Heart left ventricle (tissue), 13 donors: Measurements from ENCODE around the gene HOXA2.

Experiments used
- CTCF ChIP-seq, 12 donors: fragments of 200-600 bp; sonication (generic) in 4 of 12; IDR thresholded peaks; one replicate each; pipeline versions ENCODE4 v1.5.0 to v1.8.0; 2018 to 2022; ENCODE audit warnings: antibody characterized with exemption in 12 of 12, mild to moderate bottlenecking in 5 of 12
- POLR2A ChIP-seq, 2 donors: fragments of 450-650 bp; IDR thresholded peaks; one replicate each; pipeline ENCODE4 v1.6.1; 2017; ENCODE audit warnings: antibody characterized with exemption in 2 of 2, mild to moderate bottlenecking in 2 of 2, moderate library complexity in 2 of 2
- donor health status: ischemic (EF 13 %, LVEDD 7.1; RV severe dilation, severe dysfunction).
- donor health status: DM: no; HTN: yes; CAD: no.
- donor health status: DM: no; HTN: no; CAD: no.
- donor health status: ischemic (EF 25% LVEDD 6.9; RV normal size, moderate dysfunction).
- donor health status: ischemic (EF 25% LVEDD 5.7; RV mildly dilated, moderate dysfunction).
- donor health status: ischemic (EF 35%, LVEDD 5.7; RV mildly dilated, moderate dysfunction).
- donor health status: nonischemic (EF 11% LVEDD 7.7; RV severe dilation, severe dysfunction).
- donor health status: DM: yes; HTN: yes; CAD: no.
- donor health status: PGD.
- donor health status: ischemic (EF 29% LVEDD 5.4; RV normal size, mild dysfunction).
- donor health status: nonischemic (EF 23%, LVEDD 6.1; RV moderate dilation, normal function).

- TF ChIP-seq CTCF (IDR thresholded peaks at IDR 0.05) (no peak), POLR2A (IDR thresholded peaks at IDR 0.05) (no peak)
Observed at GRCh38 chr7:27099453-27100370, 2.8 kb downstream of the HOXA2 start.
